Activated T-cell treated with anti-CD3 and anti-CD28 coated beads, Interleukin-2, amount 50 U/mL, for 24 hours (primary cell): ENCODE data around the gene TM7SF2.
A peak's percentile ranks its signal among the peaks of the same experiment; 100 is the strongest.

Experiments used
- DNase-seq: peaks from one replicate; pipeline ENCODE4 v3.0.0-alpha.2; 2020
- H3K27ac Mint-ChIP-seq: 2 replicates; pipeline ENCODE4 v1.8.0; 2020; ENCODE audit warnings: mild to moderate bottlenecking, mixed read lengths
- H3K27me3 Mint-ChIP-seq: 2 replicates; pipeline ENCODE4 v1.8.0; 2020; ENCODE audit warnings: mixed read lengths
- H3K36me3 Mint-ChIP-seq: 2 replicates; pipeline ENCODE4 v1.8.0; 2020; ENCODE audit warnings: low read depth, mixed read lengths
- H3K4me1 Mint-ChIP-seq: 2 replicates; pipeline ENCODE4 v1.8.0; 2020; ENCODE audit warnings: low read depth, mixed read lengths
- H3K4me3 Mint-ChIP-seq: 2 replicates; pipeline ENCODE4 v1.8.0; 2020; ENCODE audit warnings: mild to moderate bottlenecking, moderate library complexity, mixed read lengths
- H3K9me3 Mint-ChIP-seq: 2 replicates; pipeline ENCODE4 v1.8.0; 2020; ENCODE audit warnings: mixed read lengths

The TM7SF2 gene

DNA sequence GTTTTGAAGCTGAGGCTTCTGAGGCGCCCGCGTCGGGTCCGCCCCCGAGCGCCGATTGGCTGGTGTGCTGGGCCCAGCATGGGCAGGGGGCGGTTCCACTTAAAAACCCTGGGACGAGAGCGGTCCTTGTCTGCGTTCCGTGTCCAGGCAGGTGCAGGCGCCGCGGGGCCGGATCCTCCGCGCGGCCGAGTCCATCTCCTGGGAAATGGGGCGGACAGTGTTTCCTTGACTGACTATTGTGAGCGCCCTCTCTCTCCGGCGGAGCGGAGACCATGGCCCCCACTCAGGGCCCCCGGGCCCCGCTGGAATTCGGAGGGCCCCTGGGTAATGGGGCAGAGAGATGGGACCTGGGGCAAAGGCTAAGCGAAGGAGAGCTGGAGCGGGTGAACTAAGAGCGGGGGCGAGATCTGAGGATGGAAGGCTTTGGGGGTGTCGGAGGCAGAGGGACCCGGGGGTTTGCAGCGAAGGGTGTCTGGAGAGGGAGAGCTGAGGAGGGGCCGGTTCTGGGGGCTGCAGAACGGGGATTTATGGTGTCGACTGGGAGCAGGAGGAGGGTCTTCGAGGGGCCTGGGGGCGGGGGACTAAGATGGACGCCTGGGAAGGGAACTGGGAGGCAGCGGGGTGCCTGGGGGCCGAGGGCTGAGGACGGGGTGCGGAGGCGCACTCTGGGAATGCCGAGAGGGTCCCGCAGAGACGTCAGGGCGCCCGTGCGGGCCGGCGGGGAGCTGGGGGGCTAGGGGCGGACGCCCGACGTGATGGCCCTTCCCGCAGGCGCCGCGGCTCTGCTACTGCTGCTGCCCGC lies at the start of gene TM7SF2:
TSS of gene TM7SF2 (plus strand) at position 129 of the 802 bp plus-strand sequence. CDS start at position 273, 144 bp downstream.
- Mint-ChIP-seq H3K4me3 (peak within 1 kb of the TSS; percentile 89), H3K4me1 (peaks cover 59% of the 10 kb centered on the region), H3K36me3 (peaks cover 61% of the 10 kb centered on the region), H3K27me3 (no peaks in the 10 kb centered on the region), H3K9me3 (no peaks in the 10 kb centered on the region), H3K27ac (peak within 1 kb of the TSS; percentile 92)
- DNase-seq = peak; percentile 93

DNA sequence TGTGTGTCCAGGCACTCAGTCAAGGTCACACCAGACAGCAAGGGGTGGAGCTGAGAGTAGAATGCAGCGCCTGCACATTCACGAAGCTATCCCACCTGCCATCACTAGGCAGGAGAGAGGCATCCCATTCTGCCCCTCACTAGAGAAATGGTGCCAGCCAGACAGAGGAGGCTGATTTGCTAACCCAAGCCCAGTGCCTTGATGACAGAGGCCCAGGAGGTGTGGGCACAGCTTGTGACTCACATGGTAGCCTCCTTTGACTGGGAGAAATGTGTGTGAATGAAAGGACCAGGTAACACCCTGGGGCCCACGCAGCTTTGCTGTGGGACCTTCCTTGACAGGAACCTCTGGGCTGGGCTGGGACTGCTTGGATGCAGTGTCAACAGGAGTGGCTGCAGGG lies 48.1 kb upstream of the TM7SF2 start:
- H3K4me1 Mint-ChIP-seq = no peaks in the 10 kb centered on the region
- H3K27ac Mint-ChIP-seq = no peak overlapping the region
- no peaks in the 10 kb centered on the region for H3K9me3 Mint-ChIP-seq
- H3K4me3 Mint-ChIP-seq = no peak overlapping the region
- DNase-seq = no peak
- H3K36me3 Mint-ChIP-seq = no peaks in the 10 kb centered on the region
- H3K27me3 Mint-ChIP-seq = no peaks in the 10 kb centered on the region

DNA sequence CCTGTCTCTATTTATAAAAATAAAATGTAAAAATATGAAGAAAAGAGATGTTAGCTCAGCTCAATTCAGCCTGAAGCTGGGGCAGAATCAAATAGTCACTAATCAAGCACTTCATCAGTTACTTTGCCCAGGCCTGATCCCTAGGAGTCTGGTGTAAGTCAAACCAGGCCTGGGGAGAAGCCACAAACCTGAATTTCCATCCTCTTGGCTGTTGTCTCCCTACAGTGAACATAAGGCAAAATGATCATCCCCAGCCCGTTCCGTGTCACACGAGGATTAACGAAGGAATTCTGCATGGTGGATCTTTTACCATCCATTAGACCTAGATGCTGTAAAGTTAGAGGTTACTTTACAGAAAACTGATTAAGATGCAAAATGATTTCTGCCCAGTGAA lies 46.8 kb upstream of the TM7SF2 start:
- no peak for DNase-seq
- no peak overlapping the region for H3K27ac Mint-ChIP-seq
- no peaks in the 10 kb centered on the region for H3K36me3 Mint-ChIP-seq
- H3K4me3 Mint-ChIP-seq = no peak overlapping the region
- no peaks in the 10 kb centered on the region for H3K27me3 Mint-ChIP-seq
- H3K9me3 Mint-ChIP-seq = no peaks in the 10 kb centered on the region
- H3K4me1 Mint-ChIP-seq = no peaks in the 10 kb centered on the region

DNA sequence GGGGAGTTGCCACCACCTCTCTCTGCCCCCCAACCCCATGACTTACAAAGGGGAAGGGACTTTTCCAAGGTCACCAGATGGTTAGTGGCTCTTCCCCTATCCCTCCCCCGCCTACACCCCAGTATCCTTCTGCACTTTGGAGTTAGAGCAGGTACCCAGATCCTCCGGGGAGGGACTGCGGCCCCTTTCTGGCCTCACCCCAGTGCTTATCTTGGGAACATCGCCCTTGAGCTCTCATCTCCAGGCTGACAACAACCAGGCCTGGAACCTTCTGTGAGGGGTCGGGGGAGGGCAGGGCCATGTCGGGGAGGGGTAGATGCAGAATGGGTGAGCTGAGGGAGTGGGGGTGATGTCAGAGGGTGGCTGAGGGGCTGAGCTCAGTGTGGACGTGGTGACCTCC lies 45.8 kb upstream of the TM7SF2 start:
- Mint-ChIP-seq H3K27me3 (no peaks in the 10 kb centered on the region), H3K27ac (no peak overlapping the region), H3K36me3 (no peaks in the 10 kb centered on the region), H3K4me3 (no peak overlapping the region), H3K9me3 (no peaks in the 10 kb centered on the region), H3K4me1 (no peaks in the 10 kb centered on the region)
- no peak for DNase-seq

DNA sequence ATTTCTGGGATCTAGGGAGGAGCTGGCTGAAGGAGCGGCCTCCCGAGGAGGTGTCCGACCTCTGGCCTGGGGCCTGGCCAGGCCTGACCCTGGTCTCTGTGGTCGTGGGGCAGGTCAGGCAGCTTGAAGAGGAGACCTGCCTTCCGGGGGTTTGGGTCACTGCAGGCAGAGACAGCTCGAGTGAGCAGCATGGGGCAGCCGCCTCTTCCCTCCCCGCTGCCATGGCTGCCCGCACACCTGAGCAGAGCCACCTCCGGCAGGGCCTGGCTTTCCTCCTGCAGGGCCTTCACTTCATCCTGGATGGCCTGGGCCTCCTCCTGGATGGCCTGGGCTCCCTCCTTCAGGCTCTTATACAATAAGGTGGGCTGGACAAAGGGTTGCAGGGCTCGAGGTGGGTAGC lies 45.4 kb upstream of the TM7SF2 start:
- DNase-seq = no peak
- Mint-ChIP-seq H3K27me3 (no peaks in the 10 kb centered on the region), H3K36me3 (no peaks in the 10 kb centered on the region), H3K4me1 (no peaks in the 10 kb centered on the region), H3K9me3 (no peaks in the 10 kb centered on the region), H3K4me3 (no peak overlapping the region), H3K27ac (no peak overlapping the region)

DNA sequence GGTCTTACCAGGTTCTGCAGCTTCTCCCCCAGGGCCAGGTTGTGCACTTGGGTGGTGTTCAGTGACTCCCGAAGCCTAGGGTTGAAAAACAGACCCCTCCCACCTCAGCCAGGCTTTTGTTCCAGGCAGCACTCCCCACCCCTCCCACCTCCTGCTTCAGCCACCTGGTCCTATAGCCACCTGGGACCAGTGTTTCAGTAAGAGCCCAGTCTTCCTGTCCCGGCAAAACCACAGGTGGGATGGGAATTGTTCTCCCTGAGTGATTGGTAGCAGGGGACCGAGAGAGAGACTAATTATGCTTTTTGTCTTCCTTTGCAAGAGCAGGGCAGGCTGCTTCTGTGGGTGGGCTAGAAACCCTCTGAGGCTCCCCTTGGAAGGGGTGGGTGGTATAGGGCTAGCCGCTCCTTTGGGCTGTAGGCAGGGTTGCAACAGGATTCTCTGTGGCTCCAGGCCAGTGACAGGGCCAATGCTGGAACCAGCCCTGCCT lies 44.8 kb upstream of the TM7SF2 start:
- no peaks in the 10 kb centered on the region for H3K36me3 Mint-ChIP-seq
- H3K4me1 Mint-ChIP-seq = no peaks in the 10 kb centered on the region
- H3K9me3 Mint-ChIP-seq = no peaks in the 10 kb centered on the region

DNA sequence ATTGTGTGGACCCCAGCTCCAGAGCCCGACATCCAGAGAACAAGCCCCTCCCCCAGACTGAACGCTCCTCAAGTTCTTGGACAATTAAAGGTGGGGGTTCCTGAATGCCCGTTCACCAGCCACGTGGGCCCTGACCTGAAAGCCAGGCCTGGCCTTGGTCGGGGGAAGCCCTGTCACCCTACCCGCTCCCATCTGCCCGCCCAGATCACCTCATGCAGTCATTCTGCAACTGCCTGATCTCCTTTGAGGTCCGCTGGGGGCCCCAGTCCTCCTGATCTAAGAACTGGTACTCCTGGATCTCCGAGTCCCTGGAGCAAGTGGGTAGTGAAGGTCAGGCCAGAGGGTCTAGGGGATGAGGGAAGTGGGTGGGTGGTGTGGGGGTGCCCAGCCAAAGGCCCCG lies 44.2 kb upstream of the TM7SF2 start:
- no peaks in the 10 kb centered on the region for H3K4me1 Mint-ChIP-seq
- H3K4me3 Mint-ChIP-seq = no peak overlapping the region
- no peaks in the 10 kb centered on the region for H3K9me3 Mint-ChIP-seq
- no peaks in the 10 kb centered on the region for H3K27me3 Mint-ChIP-seq
- H3K27ac Mint-ChIP-seq = no peak overlapping the region
- no peaks in the 10 kb centered on the region for H3K36me3 Mint-ChIP-seq
- DNase-seq = no peak

More for the DNA sequence above, 44.8 kb upstream of the TM7SF2 start:
- no peak for DNase-seq
- Mint-ChIP-seq H3K4me3 (no peak overlapping the region), H3K27ac (no peak overlapping the region), H3K27me3 (no peaks in the 10 kb centered on the region)

DNA sequence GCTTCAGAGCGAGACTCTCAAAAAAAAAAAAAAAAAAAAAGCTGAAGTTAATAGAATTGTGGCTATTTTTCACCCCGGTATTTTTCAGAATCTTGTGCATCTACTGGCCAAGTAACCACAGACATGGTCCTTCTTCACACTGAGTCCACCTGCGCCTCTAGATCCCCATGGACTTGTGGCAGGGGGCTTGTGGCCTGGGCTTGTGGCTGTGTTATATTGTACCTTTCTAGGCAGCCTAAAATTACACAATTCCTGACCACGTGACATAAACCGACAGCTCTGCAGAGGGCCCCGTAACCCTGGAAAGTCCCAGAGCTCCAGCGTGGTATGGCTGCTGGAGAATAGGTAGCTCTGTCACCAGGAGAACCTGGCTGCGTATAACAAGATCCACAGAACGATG lies 42.5 kb upstream of the TM7SF2 start:
- Mint-ChIP-seq H3K27me3 (no peaks in the 10 kb centered on the region), H3K4me1 (no peaks in the 10 kb centered on the region), H3K9me3 (no peaks in the 10 kb centered on the region), H3K27ac (no peak overlapping the region), H3K4me3 (no peak overlapping the region), H3K36me3 (no peaks in the 10 kb centered on the region)
- DNase-seq = no peak

DNA sequence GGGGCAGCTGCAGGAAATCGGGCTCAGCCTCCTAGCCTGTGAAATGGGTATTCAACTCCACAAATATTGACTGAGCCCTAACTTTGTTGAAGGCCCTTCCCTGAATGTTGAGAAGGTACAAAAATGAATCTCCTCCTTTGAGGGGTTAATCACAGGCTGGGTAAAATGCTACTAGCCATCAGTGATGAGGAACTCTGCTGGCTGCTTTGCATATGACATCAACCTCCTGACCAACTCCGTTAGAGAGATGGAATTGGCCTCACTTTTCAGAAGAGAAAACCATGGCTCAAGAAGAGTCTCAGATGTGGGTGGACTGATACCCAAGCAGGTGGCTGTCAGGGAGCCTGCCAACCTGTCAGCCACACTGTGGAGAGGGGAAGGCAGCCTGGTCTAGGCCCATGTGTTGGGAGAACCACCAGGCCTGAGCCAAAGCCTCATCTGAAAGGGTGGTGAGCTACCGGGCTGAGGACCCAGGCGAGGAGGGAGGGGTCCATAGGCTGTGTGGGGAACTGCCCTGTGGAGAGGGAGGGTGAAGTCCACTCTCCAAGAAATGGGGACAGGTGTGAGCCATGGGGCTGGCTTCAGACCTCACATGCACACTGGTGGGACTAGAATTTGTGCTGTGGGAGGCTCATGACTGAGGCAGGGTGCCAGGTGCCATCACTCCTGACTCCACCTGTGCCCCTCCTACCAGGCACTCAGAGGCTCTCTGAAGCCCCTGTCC lies 39.6 kb upstream of the TM7SF2 start:
- H3K27ac Mint-ChIP-seq = no peak overlapping the region
- peaks cover 16% of the 10 kb centered on the region for H3K36me3 Mint-ChIP-seq
- H3K4me1 Mint-ChIP-seq = no peaks in the 10 kb centered on the region
- H3K9me3 Mint-ChIP-seq = no peaks in the 10 kb centered on the region
- no peaks in the 10 kb centered on the region for H3K27me3 Mint-ChIP-seq
- DNase-seq = no peak
- H3K4me3 Mint-ChIP-seq = no peak overlapping the region

DNA sequence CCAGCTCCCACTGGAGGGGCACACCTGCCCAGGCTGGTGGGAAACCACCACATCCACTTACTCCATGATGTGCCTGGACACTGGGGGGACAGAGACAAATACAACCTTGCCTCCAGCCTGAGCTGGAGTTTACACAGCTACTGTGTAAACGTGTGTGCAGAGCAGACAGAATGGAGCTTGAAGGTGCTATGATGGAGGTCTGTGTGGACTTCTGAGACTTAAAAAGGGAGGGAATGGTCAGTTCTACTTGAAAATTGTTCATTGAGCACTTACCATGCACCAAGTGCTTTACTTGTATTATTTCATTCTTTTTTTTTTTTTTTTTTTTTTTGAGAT lies 39.1 kb upstream of the TM7SF2 start:
- Mint-ChIP-seq H3K27ac (no peak overlapping the region), H3K36me3 (peaks cover 22% of the 10 kb centered on the region), H3K4me3 (no peak overlapping the region), H3K9me3 (no peaks in the 10 kb centered on the region), H3K27me3 (no peaks in the 10 kb centered on the region), H3K4me1 (peaks cover 2% of the 10 kb centered on the region)
- DNase-seq = no peak

DNA sequence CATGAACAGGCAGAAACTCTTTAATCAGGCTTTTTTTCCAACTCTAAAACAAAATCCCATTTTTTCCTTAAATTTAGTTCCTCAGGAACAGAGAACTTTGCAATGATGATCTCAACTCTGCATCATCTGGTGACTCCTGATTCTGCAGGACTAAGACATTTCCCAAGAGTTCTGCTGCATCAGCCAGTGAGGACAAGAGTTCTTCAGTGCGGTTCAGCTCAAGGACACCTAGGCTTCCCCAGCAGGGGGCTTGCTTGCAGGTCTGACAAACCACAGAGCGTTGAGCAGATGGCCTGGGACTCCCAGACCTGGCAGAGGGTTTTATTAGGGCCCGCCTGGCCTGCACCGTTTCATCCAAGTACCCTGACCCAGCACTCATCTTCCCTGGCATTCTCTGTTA lies 34.2 kb upstream of the TM7SF2 start:
- H3K4me3 Mint-ChIP-seq = no peak overlapping the region
- no peak overlapping the region for H3K27ac Mint-ChIP-seq
- H3K36me3 Mint-ChIP-seq = peaks cover 69% of the 10 kb centered on the region
- no peaks in the 10 kb centered on the region for H3K9me3 Mint-ChIP-seq
- H3K27me3 Mint-ChIP-seq = no peaks in the 10 kb centered on the region
- H3K4me1 Mint-ChIP-seq = peaks cover 37% of the 10 kb centered on the region
- DNase-seq = no peak

DNA sequence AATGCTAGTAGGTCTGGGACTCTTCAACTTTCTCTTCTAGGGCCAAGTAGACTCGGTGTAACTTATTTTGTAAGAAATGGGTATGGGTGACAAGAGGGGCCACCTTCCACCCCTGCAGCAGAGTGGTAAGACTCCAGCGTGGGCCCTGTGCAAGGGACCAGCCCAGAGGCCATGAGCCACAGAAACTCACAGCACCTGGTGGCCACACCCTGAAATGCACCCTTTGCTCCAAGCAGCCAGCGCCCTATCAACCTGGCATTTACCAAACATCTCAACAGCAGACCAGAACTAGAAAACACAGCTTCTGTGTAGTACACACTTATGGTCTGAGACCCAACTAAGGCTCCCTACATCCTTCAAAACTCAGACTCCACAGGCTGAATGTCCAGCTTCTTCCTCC lies 33.5 kb upstream of the TM7SF2 start:
- peak; percentile 77 for DNase-seq
- Mint-ChIP-seq H3K27me3 (no peaks in the 10 kb centered on the region), H3K4me3 (peak overlapping the region; percentile 6), H3K36me3 (peaks cover 76% of the 10 kb centered on the region), H3K27ac (no peak overlapping the region), H3K4me1 (peaks cover 43% of the 10 kb centered on the region), H3K9me3 (no peaks in the 10 kb centered on the region)

DNA sequence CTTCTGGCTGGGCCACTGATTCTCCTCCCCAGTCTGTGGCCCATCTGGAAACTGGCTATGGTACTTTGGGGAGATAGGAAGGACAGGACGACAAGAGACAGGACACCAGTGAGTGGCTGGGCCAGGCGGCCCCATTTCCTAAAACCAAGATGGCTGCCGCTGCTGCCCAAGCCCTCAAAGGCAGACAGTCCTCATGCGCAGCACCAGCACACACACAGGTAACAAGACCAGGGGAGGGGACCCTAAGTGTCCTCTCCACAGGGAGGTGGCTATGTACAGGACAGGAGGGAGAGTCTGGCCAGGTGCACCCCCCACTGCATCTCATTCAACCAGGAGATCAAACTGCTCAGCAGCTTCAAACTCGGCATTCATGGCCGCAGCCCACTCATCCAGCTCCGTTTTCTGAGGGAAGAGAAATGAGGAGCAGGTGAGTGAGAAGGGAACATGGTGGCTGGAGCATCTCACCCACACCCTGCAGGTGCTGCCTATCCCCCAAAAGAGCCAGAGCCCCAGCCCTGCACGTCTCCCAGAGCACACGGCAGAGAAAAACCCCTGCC lies 32.8 kb upstream of the TM7SF2 start:
- H3K27ac Mint-ChIP-seq = peak overlapping the region; percentile 12

DNA sequence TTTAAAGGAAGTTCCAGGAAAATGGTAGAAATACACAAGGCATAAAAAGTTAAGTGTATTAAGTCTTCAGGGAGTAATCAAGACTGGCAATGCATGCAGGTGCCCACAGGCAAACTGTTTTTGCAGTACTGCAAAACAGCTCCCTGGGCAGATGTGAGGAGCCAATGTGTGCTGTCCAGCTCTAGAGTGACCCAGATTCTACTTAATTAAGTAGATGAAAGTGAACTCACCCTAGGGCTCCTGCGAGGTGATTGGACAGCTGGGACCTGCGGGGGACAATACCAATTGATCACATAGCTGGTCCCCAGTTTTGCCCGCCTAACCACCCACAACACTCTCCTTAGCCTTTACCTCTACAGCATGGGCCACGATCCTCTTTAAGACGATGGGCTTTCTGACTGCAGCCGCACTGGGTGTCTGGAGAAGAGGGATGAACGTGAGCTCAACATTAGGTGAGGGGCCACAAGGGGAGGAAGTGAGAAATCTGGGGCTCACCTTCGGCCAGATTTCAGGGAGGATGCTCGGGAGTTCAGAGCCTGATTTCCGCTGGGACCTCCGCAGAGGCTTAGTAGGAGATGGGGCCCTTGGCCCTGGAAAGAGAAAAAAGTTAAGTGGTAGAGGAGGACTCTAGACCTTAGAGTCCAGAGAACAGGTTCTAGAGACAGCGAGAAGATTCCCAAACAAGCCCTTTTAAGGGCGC lies 28.4 kb upstream of the TM7SF2 start:
- DNase-seq = no peak

More for the DNA sequence above, 32.8 kb upstream of the TM7SF2 start:
- Mint-ChIP-seq H3K4me1 (peaks cover 43% of the 10 kb centered on the region), H3K9me3 (no peaks in the 10 kb centered on the region), H3K36me3 (peaks cover 83% of the 10 kb centered on the region), H3K27me3 (no peaks in the 10 kb centered on the region), H3K4me3 (peak overlapping the region; percentile 9)
- DNase-seq = no peak

More for the DNA sequence above, 28.4 kb upstream of the TM7SF2 start:
- H3K27ac Mint-ChIP-seq = peak overlapping the region; percentile 99
- peaks cover 51% of the 10 kb centered on the region for H3K4me1 Mint-ChIP-seq
- H3K36me3 Mint-ChIP-seq = peaks cover 94% of the 10 kb centered on the region
- H3K27me3 Mint-ChIP-seq = no peaks in the 10 kb centered on the region
- no peaks in the 10 kb centered on the region for H3K9me3 Mint-ChIP-seq
- H3K4me3 Mint-ChIP-seq = peak overlapping the region; percentile 99
